GM23338 (cell line): ENCODE measurements around the gene RMI1.

Experiments used
- CREB1 ChIP-seq: fragments of 250-450 bp; sonication (Bioruptor Pico); IDR thresholded peaks from 2 replicates; pipeline ENCODE4 v1.5.0; 2020; ENCODE audit warnings: low read depth, mild to moderate bottlenecking, moderate library complexity
- CTCF ChIP-seq, 2 experiments: fragments of 200-600 bp in 1 of 2; sonication (generic) in 1 of 2; conservative IDR thresholded peaks; 2 replicates each; pipeline versions ENCODE4 v1.5.1 to v1.6.1; 2016 to 2017; ENCODE audit warnings: antibody characterized with exemption in 2 of 2, low read depth in 2 of 2, mild to moderate bottlenecking in 2 of 2, moderate library complexity in 1 of 2
- ETS1 ChIP-seq: IDR thresholded peaks from 2 replicates; pipeline ENCODE4 v1.6.1; 2016; ENCODE audit warnings: antibody characterized with exemption
- EZH2 ChIP-seq: fragments of 200-600 bp; sonication (generic); IDR thresholded peaks from one replicate; pipeline ENCODE4 v1.8.0; 2017; ENCODE audit warnings: antibody characterized with exemption, mild to moderate bottlenecking, low read depth; ENCODE audit not compliant: unreplicated experiment
- EZH2phosphoT487 ChIP-seq: fragments of 200-600 bp; sonication (generic); IDR thresholded peaks from one replicate; pipeline ENCODE4 v1.8.1; 2018; ENCODE audit warnings: antibody characterized with exemption; ENCODE audit not compliant: unreplicated experiment
- JUNB ChIP-seq: IDR thresholded peaks from one replicate; pipeline ENCODE4 v1.6.1; 2016; ENCODE audit warnings: antibody characterized with exemption; ENCODE audit not compliant: unreplicated experiment
- NANOG ChIP-seq: IDR thresholded peaks from 2 replicates; pipeline ENCODE4 v1.6.1; 2016; ENCODE audit warnings: antibody characterized with exemption, borderline replicate concordance
- POLR2AphosphoS5 ChIP-seq: IDR thresholded peaks from 2 replicates; pipeline ENCODE4 v1.6.1; 2016; ENCODE audit warnings: antibody characterized with exemption, low read depth
- REST ChIP-seq: IDR thresholded peaks from one replicate; pipeline ENCODE4 v1.6.1; 2018; ENCODE audit warnings: antibody characterized with exemption; ENCODE audit not compliant: unreplicated experiment
- STAT1 ChIP-seq: IDR thresholded peaks from one replicate; pipeline ENCODE4 v1.6.1; 2016; ENCODE audit warnings: antibody characterized with exemption; ENCODE audit not compliant: unreplicated experiment
- ZNF114 ChIP-seq: fragments of 250-450 bp; sonication (Bioruptor Pico); IDR thresholded peaks from 2 replicates; pipeline ENCODE4 v1.5.0; 2020; ENCODE audit warnings: mild to moderate bottlenecking, moderate library complexity
- ZNF331 ChIP-seq: fragments of 250-450 bp; sonication (Bioruptor Pico); IDR thresholded peaks from 2 replicates; pipeline ENCODE4 v1.5.0; 2020; ENCODE audit warnings: low read depth, mild to moderate bottlenecking, moderate library complexity
- ZNF462 ChIP-seq: fragments of 250-450 bp; sonication (Bioruptor Pico); IDR thresholded peaks from 2 replicates; pipeline ENCODE4 v1.5.0; 2020; ENCODE audit warnings: mild to moderate bottlenecking, moderate library complexity

DNA sequence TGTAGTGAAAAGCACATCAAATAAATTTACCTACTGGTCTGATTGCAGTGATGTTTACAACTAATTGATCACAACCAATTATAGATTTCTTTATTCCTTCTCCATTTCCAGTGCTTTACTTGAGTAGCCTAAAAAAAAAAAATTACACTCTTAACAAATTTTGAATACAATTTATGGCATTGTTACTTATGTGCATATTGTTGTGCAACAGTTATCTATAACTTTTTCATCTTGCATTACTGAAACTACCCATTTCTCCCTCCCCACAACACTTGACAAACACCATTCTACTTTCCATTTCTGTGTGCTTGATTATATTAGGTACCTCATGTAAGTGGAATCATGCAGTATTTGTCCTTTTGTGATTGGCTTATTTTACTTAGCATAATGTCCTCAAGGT is 12.3 kb downstream of the RMI1 start:
- TF ChIP-seq CTCF (conservative IDR thresholded peaks at IDR 0.05; ENCODE audit: low read depth in 2 of 2) (no peak), CREB1 (CRISPR knock-in tag) (no peak), EZH2phosphoT487 (no peak), NANOG (no peak), POLR2AphosphoS5 (no peak), STAT1 (no peak), EZH2 (no peak), REST (no peak), JUNB (no peak), ETS1 (no peak), ZNF331 (no peak), ZNF114 (no peak), ZNF462 (CRISPR knock-in tag) (no peak)
